NCI-H82 (cell line): ENCODE data around the gene SPTSSA.
"Not testable (repeated sequence)": the region's sequence is repeated elsewhere in the genome, so short reads cannot be mapped to it uniquely, and the experiment has no call there.

ENCODE experiments used
- DNase-seq: peaks from one replicate; lab custom pipeline; 2025; lab: John Stamatoyannopoulos, UW

The SPTSSA gene

DNA sequence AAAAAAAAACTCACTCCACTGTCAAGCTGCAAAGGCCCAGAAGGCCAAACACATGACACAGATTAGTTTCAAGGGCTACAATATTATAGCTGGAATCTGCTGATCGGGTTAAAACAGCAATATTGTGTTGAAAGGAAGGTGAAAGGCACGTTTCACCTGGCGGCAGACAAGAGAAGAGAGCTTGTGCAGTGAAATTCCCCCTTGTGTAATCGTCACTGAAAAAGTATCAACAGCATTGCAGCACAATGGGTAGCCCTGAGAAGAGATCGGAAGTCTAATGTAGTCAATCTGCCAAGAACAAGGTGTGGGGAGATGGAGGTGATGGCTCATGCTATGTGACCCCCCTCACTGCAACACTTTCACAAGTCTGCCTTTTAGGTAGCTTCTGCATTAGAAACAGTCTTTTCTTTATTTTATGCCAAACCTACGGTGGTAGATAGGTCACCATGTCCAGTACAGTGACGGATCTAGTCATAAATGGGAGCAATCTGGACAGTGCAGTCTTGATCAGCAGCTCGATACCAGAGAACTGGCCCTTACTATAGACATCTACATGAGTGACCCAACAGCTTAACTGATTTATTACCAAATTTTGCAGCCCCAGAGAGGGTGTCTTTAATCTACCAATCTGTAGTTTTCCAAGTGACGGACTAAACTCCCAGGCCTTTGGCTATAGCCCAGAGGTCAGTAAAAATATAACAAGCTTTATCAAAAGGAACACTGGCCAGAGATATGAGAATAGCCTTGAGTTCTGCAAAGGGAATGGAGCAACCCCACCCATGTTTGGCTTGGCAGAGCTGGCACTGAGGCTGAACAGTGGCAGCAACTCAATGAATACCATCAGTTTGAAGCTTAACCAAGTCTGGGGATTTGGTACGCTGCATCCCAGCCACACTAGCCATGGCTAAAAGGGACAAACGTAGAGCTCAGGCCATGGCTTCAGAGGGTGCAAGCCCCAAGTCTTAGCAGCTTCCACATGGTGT, 35.4 kb downstream of the SPTSSA start:
- DNase-seq: no peak

DNA sequence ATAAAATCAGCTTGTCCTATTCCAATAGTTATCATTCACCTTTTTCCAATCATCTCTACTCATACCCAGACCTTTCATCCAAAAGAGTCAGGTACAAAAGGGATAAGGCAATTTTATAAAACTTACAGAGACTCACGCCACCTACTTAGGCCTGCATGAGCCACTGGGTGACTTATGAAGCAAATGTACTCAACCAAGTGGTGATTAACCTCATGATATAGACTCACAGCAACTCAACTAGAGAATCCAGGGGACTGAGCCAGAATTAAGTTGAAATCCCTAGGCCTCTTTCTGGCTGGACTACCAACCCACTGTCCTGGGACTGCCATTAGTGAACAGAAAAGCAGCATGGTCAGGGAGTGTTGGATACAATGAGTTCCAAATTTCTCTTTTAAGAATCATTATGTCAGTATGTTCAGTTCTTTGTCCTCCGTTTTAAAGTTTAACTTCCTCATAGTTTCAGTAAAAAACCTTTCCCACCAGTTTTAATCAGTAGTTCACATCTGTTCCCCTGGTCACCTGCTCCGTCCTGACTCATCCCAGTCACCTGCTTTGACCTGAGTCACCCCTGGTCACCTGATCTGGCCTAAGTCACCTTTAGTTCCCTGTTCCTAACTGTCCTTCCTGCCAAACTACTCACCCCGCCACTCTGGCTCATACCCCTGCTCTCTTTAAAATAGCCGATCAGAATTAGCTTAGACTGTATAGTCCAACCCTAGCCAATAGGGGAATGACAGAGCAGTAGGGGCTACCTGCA, 36.8 kb downstream of the SPTSSA start:
- DNase-seq: no peak

DNA sequence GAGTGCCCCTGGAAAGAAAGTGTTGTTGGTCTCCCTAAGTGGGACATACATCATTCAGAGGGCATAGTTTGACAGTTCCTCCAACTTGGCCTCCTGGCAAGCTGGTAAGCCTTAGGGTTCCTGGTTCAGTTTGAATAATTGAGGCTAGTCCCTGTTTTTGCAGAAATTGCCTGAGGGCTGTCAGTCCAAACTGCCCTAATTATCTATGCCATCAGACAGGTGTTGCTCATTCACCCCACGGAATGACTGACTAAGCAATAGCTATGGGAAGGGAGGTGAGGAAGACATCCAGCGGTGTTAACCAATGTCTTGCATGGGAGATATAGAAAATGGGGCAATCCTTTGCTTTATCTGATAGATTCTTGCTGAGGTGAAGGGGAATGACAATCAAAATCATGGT, 37.6 kb downstream of the SPTSSA start:
- no peak for DNase-seq

DNA sequence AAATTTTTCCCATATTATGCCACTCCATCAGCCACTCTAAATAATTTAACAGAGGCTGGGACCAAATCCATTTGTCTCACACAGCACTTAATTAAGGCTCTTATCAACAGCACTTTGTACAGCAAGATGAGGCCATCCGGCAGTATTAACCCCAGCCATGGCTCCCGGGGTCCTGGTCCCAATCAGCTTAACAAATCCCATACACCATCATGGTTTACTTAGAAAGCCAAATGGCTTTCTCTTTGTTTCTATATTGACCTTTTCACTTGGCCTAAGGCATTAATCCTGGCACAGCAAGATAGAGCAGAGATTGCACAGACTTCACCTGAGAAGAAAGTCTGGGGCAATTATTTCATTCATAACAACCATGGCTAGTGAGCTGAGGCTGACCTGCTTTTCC, 38.6 kb downstream of the SPTSSA start:
- DNase-seq: peak; percentile 55

DNA sequence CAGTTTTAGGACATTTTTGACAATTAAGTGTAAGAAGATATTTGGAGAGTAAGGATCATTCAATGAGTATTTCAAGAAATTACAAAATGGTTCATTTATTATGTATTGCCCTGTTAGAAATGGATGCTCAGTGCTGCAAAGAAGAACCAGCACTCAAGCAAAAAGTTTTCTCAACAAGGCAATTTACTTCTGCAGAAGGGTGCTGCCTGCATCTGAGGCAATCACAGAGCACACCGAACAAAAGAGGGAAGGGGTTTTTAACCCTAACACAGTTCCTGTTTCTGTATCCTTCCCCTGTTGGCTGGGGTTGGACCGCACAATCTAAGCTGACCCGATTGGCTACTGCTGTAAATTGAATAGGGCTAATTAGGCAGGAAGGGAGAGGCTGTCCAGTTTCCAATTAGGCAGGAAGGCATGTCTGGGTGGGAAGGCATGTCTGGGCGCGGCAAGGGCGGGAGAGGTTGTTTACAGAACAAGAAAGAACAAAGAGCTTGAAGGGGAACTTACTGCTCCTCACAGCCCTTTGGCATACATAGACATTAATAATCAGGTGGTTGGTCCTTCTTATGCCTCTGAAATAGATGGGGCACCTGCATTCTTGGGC, 41.4 kb downstream of the SPTSSA start:
- no peak for DNase-seq

DNA sequence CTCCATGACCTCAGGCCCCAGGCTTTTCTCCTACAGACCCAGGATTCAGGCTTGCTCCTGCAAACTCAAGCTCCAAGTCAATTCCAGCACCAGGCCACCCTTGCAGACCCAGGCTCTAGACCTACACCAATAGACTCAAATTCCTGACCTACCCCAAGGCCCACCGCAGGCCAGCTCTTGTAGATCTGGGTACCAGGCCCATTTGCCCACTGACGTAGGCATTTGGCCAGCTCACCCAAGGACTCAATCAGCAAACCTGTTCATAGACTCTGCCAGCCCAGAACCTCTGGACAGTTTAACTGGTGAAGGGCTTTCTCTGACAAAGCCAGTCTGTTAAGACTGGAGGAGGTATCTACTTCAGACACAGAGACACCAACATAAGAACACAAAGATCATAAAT, 52.3 kb downstream of the SPTSSA start:
- no peak for DNase-seq

DNA sequence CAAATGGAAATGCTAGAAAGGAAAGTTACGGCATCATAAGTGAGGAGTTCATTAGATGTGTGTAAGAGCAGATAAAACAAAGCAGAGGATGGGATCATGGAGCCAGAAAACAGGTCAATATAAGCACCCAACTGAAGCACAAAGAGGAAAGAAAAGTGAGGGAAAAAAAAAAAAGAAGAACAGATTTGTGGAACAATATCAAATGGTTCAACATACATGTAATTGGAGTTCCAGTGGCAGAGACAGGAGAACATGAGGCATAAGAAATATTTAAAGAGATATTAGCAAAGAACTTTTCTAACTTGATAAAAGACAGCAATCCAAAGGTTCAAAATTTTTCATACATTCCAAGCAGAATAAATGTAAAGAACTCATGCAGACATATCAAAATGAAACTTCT, 54.1 kb downstream of the SPTSSA start:
- DNase-seq: no peak

DNA sequence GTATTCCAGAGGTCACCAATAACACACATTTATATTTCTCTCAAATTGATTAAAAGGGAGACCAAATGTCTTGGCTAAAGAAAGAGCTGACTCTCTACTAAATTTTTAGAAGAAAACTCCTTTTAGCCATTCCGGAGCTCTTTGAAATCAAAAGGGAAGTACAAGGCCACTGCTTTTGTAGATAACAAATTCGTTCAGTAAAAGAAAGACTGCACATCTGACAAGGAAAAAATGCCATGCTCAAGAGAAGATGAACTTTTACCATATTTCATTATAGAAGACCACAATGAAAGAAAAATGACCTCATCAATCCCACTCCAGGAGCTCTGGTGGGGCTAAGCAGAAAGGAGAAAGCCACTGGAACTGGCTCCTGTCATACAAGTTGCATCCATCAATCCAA, 57.6 kb downstream of the SPTSSA start:
- no peak for DNase-seq

DNA sequence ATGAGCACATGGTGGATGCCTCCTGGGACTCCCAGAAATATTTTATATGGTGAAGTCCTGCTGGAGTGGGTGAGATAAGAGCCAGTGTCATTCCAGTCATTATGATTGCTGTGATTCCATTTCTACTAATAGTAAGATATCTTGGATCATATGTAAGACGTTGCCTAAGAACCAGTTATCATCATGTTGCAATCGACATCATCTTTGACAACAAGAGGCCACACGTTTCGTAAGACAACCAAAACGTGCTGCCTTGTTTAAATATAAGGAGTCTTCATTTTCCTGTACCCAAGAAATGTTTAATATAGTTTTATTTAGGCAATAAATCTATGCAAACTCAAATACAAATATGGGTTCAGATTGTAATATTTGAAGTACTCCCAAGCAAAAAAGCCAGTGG, 58.4 kb downstream of the SPTSSA start:
- DNase-seq: no peak

DNA sequence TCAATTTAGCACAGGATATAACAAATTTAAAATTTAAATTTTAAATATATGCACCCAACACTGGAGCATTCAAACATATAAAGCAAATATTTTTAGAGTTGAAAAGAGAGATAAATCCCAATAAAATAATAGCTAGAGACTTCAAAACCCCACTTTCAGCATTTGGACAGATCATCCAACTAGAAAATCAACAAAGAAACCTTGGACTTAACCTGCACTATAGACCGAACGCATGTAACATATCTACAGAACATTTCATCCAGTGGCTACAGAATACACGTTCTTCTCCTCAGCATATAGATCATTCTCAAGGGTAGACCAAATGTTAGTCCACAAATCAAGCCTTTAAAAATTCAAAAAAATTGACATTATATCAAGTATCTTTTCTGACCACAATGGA, 64.0 kb downstream of the SPTSSA start:
- DNase-seq: no peak

DNA sequence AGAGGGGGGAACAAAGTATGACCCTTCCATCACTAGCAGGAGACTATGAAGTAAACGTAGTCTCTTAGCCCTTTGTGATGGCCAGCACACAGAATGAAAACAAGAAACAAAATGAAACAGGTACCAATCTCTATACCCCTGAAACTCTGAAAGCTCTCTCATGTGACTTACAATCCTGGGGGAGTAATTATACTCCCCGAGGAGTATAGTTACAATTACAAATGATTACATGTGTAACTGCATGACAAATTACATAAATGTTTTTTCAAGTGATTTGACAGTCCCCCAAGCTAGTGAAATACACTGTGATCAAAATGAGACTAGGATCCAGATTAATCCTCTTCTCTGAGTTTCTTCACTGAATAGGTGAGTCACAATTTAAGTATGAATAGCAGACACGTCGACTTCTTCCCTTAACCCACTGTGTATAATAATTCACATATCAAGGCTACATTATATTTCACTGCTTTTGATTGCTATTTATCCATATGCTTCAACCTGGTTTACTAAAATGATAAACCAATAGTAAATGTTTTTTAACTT, 74.0 kb downstream of the SPTSSA start:
- no peak for DNase-seq

DNA sequence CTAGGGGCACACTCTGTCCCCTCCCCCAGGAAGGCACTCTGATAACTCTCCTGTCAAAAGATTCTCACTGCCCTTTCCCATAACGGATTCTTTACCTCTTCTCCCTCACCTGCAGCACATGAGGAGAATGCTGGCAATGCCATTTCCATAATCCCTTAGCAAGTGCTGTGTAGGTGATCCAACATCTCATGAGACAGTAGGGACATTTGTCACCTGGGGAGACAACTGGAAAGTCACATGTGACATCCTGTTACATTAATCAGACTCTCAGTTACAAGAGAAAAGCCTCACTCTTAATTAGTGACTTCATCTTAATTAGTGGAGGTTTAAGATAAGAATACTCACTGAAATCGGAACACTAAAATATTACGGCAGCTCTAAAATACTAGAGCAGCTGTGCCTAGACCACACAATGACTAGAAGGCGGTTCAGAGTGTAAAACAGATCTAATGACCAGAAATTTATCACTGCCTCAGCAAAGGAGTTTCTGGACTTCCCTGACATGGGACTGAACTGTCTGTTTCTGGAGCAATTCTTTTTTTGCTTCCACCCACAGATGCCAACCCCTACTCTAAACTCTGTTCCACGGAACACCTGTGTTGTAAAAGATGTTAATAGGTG, 75.1 kb downstream of the SPTSSA start:
- DNase-seq: peak; percentile 51

DNA sequence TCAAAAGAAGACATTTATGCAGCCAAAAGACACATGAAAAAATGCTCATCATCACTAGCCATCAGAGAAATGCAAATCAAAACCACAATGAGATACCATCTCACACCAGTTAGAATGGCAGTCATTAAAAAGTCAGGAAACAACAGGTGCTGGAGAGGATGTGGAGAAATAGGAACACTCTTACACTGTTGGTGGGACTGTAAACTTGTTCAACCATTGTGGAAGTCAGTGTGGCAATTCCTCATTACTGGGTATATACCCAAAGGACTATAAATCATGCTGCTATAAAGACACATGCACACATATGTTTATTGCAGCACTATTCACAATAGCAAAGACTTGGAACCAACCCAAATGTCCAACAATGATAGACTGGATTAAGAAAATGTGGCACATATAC, 76.2 kb downstream of the SPTSSA start:
- DNase-seq: not testable (repeated sequence)

DNA sequence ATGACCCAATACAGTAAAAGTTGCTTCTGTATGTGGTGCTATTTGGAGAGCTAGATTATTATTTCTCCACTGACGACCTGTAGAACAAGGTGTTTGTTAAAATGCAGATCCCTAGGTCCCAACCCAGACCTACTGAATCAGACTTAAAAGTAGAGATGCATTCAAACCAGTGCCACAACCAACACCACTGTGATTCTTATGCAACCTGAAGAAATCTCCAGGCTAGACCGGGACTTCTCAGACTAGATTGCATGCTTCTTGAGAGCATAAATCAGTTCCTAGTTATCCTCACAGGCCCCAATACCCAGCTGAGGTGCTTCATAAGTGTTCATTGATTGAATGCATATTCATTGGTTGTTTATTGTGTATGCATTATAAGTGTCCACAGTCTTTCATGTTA, 78.2 kb downstream of the SPTSSA start:
- DNase-seq: no peak
